AG10803 (cell line): ENCODE results near the gene GAS2.

ENCODE experiments used
- DNase-seq: peaks from one replicate; pipeline ENCODE4 v3.0.0; 2010; ENCODE audit warnings: low read depth
- H3K4me3 ChIP-seq: 2 replicates; pipeline ENCODE4 v1.5.1; 2011; ENCODE audit warnings: mild to moderate bottlenecking, low read length, control low read depth
- CTCF ChIP-seq: conservative IDR thresholded peaks from 2 replicates; pipeline ENCODE4 v1.5.1; 2011; ENCODE audit warnings: mild to moderate bottlenecking, low read length, control low read depth, inconsistent platforms

GAS2 gene

GRCh38 chr11:22859756-22860155 lies 193.3 kb downstream of the GAS2 start:
- TF ChIP-seq CTCF = no peak
- H3K4me3 ChIP-seq = no peak overlapping the region
- DNase-seq = no peak

- no peak for TF ChIP-seq CTCF
- no peak for DNase-seq
- H3K4me3 ChIP-seq = no peak within 1 kb of the TSS
These were observed 193.8 kb downstream of the GAS2 start, which contains the start of gene CCDC179 for GRCh38 chr11:22860241-22860640. Gene CCDC179 (minus strand): TSS chr11:22860474. CDS start chr11:22860421, 53 bp downstream.
